ENCODE measurements around the gene EFNA5.

The EFNA5 gene

GRCh38 chr5:107542428-107542827 lies 128.3 kb downstream of the EFNA5 start:
- H3K4me3 ChIP-seq (replicated peaks; ENCODE audit: low read depth, low read length), result no peak overlapping the region
- TF ChIP-seq CTCF (IDR thresholded peaks at IDR 0.05; ENCODE audit: low read depth, low read length, missing control alignments), result no peak
- DNase-seq (ENCODE audit: extremely low read depth, low read depth), result peak; percentile 41

- DNase-seq (ENCODE audit: extremely low read depth, low read depth), result no peak
- no peak for TF ChIP-seq CTCF (IDR thresholded peaks at IDR 0.05; ENCODE audit: low read depth, low read length, missing control alignments)
- H3K4me3 ChIP-seq (replicated peaks; ENCODE audit: low read depth, low read length), result no peak overlapping the region
These were observed 129.3 kb downstream of the EFNA5 start for GRCh38 chr5:107541400-107541799.

- no peak for TF ChIP-seq CTCF (IDR thresholded peaks at IDR 0.05; ENCODE audit: low read depth, low read length, missing control alignments)
- no peak for DNase-seq (ENCODE audit: extremely low read depth, low read depth)
- no peak overlapping the region for H3K4me3 ChIP-seq (replicated peaks; ENCODE audit: low read depth, low read length)
These were observed 130.9 kb downstream of the EFNA5 start for GRCh38 chr5:107539726-107540330.

GRCh38 chr5:107538805-107539445 lies 131.8 kb downstream of the EFNA5 start:
- H3K4me3 ChIP-seq (replicated peaks; ENCODE audit: low read depth, low read length), result no peak overlapping the region
- DNase-seq (ENCODE audit: extremely low read depth, low read depth), result no peak
- TF ChIP-seq CTCF (IDR thresholded peaks at IDR 0.05; ENCODE audit: low read depth, low read length, missing control alignments), result no peak

DNA sequence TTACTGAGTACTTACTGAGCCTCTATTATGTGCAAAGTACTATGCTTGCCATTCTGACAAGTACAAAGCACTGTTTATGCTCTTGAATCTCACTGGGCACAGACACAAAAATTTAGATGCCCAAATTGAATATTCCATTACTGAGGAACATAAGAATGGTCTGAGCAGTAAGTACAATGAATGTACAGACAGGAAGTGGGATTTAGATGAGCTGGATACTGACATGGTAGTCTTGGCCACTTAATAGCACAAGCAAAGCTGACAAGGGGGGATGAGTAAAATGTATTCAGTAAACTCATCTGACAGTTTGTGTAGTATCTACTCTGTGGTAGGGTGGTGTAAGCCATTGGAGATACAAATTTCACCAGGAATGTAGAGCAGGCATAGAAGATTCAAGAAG lies 132.4 kb downstream of the EFNA5 start:
- no peak for DNase-seq (ENCODE audit: extremely low read depth, low read depth)
- H3K4me3 ChIP-seq (replicated peaks; ENCODE audit: low read depth, low read length), result no peak overlapping the region
- no peak for TF ChIP-seq CTCF (IDR thresholded peaks at IDR 0.05; ENCODE audit: low read depth, low read length, missing control alignments)

GRCh38 chr5:107535849-107536248 lies 134.9 kb downstream of the EFNA5 start:
- no peak for DNase-seq (ENCODE audit: extremely low read depth, low read depth)
- H3K4me3 ChIP-seq (replicated peaks; ENCODE audit: low read depth, low read length), result no peak overlapping the region
- no peak for TF ChIP-seq CTCF (IDR thresholded peaks at IDR 0.05; ENCODE audit: low read depth, low read length, missing control alignments)
